ENCODE results near the gene ARFGEF2.

GRCh38 chr20:48908656-48909319, 12.7 kb upstream of the ARFGEF2 start:
- TF ChIP-seq CTCF (IDR thresholded peaks at IDR 0.05) (no peak), POLR2A (IDR thresholded peaks at IDR 0.05) (no peak)
